A673 (cell line): Measurements from ENCODE around the gene ABCB6. TPM values are rescaled to one million over a fixed set of nuclear protein-coding genes. Genes with fewer than 3 reads are reported as not detected.

ENCODE experiments used
- BruUV-seq: library from RNA; stranded (reverse); fragments of 400-500 nt; replicated peaks from 2 replicates; lab custom pipeline; 2021; lab: Mats Ljungman, UMichigan
- CTCF ChIA-PET: fragments of 300-600 bp; sonication (Branson Sonifier 250); formaldehyde crosslinking; loops from one replicate; lab custom pipeline; 2022; ENCODE audit warnings: antibody characterized with exemption; lab: Charles Lee
- POLR2A ChIA-PET: fragments of 300-600 bp; sonication (Branson Sonifier 250); formaldehyde crosslinking; loops from one replicate; lab custom pipeline; 2022; ENCODE audit warnings: antibody characterized with exemption; ENCODE audit not compliant: low non-redundant PET; lab: Charles Lee
- DNase-seq: peaks from one replicate; pipeline ENCODE4 v3.0.0-alpha.2; 2015; ENCODE audit warnings: low spot score
- H3K27ac ChIP-seq: fragments of 200-600 bp; sonication (generic); 2 replicates; pipeline ENCODE4 v1.5.1; 2016; ENCODE audit warnings: mixed run types, low read depth, mild to moderate bottlenecking, mixed read lengths, antibody characterized with exemption, low read length; ENCODE audit not compliant: poor library complexity, severe bottlenecking
- H3K27me3 ChIP-seq: fragments of 200-600 bp; sonication (generic); replicated peaks from 2 replicates; pipeline ENCODE4 v1.6.1; 2017; ENCODE audit warnings: mixed run types, low read depth, mild to moderate bottlenecking, mixed read lengths, antibody characterized with exemption, low read length; ENCODE audit not compliant: insufficient read depth, poor library complexity
- H3K36me3 ChIP-seq: fragments of 200-600 bp; sonication (generic); 2 replicates; pipeline ENCODE4 v1.6.1; 2016; ENCODE audit warnings: mixed run types, mild to moderate bottlenecking, mixed read lengths, antibody characterized with exemption, low read length; ENCODE audit not compliant: insufficient read depth, poor library complexity, severe bottlenecking
- H3K4me1 ChIP-seq: fragments of 200-600 bp; sonication (generic); 2 replicates; pipeline ENCODE4 v1.6.1; 2017; ENCODE audit warnings: mixed run types, mild to moderate bottlenecking, mixed read lengths, antibody characterized with exemption, low read length; ENCODE audit not compliant: insufficient read depth, poor library complexity, severe bottlenecking
- H3K4me3 ChIP-seq: fragments of 200-600 bp; sonication (generic); 2 replicates; pipeline ENCODE4 v1.5.1; 2016; ENCODE audit warnings: low read depth, mixed run types, mild to moderate bottlenecking, mixed read lengths, low read length; ENCODE audit not compliant: poor library complexity, severe bottlenecking
- H3K9me3 ChIP-seq: fragments of 200-600 bp; sonication (generic); 2 replicates; pipeline ENCODE4 v1.6.1; 2016; ENCODE audit warnings: mixed run types, low read depth, mild to moderate bottlenecking, mixed read lengths, antibody characterized with exemption, low read length; ENCODE audit not compliant: poor library complexity, severe bottlenecking
- EZH2 ChIP-seq: fragments of 200-600 bp; sonication (generic); IDR thresholded peaks from 2 replicates; pipeline ENCODE4 v1.6.1; 2017; ENCODE audit warnings: borderline replicate concordance, low read depth, mild to moderate bottlenecking, mixed read lengths, antibody characterized with exemption, low read length; ENCODE audit not compliant: poor library complexity, severe bottlenecking
- intact Hi-C: fragments of 100-400 bp; cut with micrococcal nuclease; formaldehyde crosslinking; loops from one replicate; pipeline ENCODE4 v1.10.0; 2022; ENCODE audit not compliant: unreplicated experiment
- total RNA-seq: library from RNA; stranded (reverse); gene quantifications from 2 replicates; pipeline ENCODE4 v1.2.3, GENCODE V29; 2021
- TF ChIP-seq, protein P1 (sequence below): fragments of 300-800, 200-600 bp; sonication (generic); conservative IDR thresholded peaks from 2 replicates; pipeline ENCODE4 v1.5.1; 2017; ENCODE audit warnings: low read depth, mild to moderate bottlenecking, antibody characterized with exemption, low read length, moderate library complexity, mixed read lengths

The ABCB6 gene
- total RNA-seq, 1 experiment from 2014 or later = 101 TPM

DNA sequence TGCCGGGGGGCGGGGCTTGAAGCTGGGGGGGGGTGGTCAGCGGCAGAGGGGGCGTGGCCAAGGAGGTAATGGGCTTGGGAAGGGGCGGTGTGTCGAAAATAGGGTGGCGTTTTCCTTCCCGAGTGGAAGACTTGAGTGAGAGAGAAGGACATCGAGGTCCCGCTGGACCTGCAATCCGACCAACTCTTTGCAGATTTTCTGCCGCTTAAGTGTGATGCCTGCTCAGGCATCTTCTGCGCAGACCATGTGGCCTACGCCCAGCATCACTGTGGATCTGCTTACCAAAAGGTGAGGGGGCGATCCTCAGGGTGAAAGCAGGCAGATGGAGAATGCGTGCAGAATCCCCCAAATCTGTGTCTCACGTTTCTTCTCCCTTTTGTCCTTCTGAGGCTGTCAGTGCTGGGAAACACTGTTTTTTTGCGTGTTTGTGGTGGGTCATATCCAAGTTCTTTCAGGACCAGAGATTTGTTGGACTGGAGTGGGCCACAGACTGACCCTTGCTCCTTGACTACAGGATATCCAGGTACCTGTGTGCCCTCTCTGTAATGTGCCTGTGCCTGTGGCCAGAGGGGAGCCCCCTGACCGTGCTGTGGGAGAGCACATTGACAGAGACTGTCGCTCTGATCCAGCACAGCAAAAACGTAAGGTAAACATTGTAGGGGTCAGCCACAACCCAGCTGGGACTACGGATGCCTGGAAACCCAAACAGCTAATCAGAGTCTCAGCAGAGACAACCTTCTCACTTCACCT is 11.4 kb downstream of the ABCB6 start:
- H3K4me3 ChIP-seq = peak overlapping the region; percentile 75
- BruUV-seq = TSS peak; percentile 84
- H3K36me3 ChIP-seq = peaks cover 29% of the 10 kb centered on the region
- no peaks in the 10 kb centered on the region for H3K27me3 ChIP-seq
- no peaks in the 10 kb centered on the region for H3K9me3 ChIP-seq
- TF ChIP-seq EZH2 = no peak
- ChIA-PET POLR2A (interaction anchor here (0.6 kb wide), 1 partner anchor 181 kb away, joined by 3 read pairs; no protein-coding TSS in a partner anchor), CTCF (interaction anchor here (0.6 to 0.9 kb wide), 3 partner anchors 31 to 303 kb away, joined by 3 to 4 read pairs (median 4); partner anchors contain the start of gene CNPPD1)
- H3K27ac ChIP-seq = peak overlapping the region; percentile 78
- DNase-seq = no peak
- intact Hi-C loops = no loop called here
- H3K4me1 ChIP-seq = peaks cover 15% of the 10 kb centered on the region

GRCh38 chr2:219206328-219207133 is 12.2 kb downstream of the ABCB6 start, which contains the start of gene ZFAND2B:
TSS of gene ZFAND2B (plus strand) at chr2:219206782. CDS start at chr2:219206988, 206 bp downstream.
- H3K4me1 ChIP-seq = peaks cover 15% of the 10 kb centered on the region
- H3K27ac ChIP-seq = peak within 1 kb of the TSS; percentile 78
- H3K36me3 ChIP-seq = peaks cover 29% of the 10 kb centered on the region
- intact Hi-C loops = no loop called here
- CTCF ChIA-PET = interaction anchor here (0.6 to 0.9 kb wide), 4 partner anchors 31 to 303 kb away, joined by 3 to 4 read pairs (median 4); partner anchors contain the start of gene CNPPD1
- peak within 1 kb of the TSS; percentile 75 for H3K4me3 ChIP-seq
- no peaks in the 10 kb centered on the region for H3K27me3 ChIP-seq
- no peaks in the 10 kb centered on the region for H3K9me3 ChIP-seq
- peak; percentile 96 for DNase-seq
- no peak for TF ChIP-seq EZH2
- TF ChIP-seq, protein P1, sequence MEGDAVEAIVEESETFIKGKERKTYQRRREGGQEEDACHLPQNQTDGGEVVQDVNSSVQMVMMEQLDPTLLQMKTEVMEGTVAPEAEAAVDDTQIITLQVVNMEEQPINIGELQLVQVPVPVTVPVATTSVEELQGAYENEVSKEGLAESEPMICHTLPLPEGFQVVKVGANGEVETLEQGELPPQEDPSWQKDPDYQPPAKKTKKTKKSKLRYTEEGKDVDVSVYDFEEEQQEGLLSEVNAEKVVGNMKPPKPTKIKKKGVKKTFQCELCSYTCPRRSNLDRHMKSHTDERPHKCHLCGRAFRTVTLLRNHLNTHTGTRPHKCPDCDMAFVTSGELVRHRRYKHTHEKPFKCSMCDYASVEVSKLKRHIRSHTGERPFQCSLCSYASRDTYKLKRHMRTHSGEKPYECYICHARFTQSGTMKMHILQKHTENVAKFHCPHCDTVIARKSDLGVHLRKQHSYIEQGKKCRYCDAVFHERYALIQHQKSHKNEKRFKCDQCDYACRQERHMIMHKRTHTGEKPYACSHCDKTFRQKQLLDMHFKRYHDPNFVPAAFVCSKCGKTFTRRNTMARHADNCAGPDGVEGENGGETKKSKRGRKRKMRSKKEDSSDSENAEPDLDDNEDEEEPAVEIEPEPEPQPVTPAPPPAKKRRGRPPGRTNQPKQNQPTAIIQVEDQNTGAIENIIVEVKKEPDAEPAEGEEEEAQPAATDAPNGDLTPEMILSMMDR = no peak
- no TSS peak for BruUV-seq
- POLR2A ChIA-PET = interaction anchor here (0.6 kb wide), 1 partner anchor 33 kb away, joined by 3 read pairs; no protein-coding TSS in a partner anchor

GRCh38 chr2:219205981-219206327 is 12.8 kb downstream of the ABCB6 start:
- no peak for TF ChIP-seq EZH2
- TF ChIP-seq, protein P1 = no peak
- ChIA-PET POLR2A (interaction anchor here (0.6 kb wide), 1 partner anchor 32 kb away, joined by 3 read pairs; no protein-coding TSS in a partner anchor), CTCF (interaction anchor here (0.9 kb wide), 1 partner anchor 39 kb away, joined by 3 read pairs; no protein-coding TSS in a partner anchor)
- no peak for DNase-seq
- Histone ChIP-seq H3K9me3 (no peaks in the 10 kb centered on the region), H3K4me3 (peak overlapping the region; percentile 75), H3K27ac (peak overlapping the region; percentile 78), H3K36me3 (peaks cover 24% of the 10 kb centered on the region), H3K27me3 (no peaks in the 10 kb centered on the region), H3K4me1 (peaks cover 15% of the 10 kb centered on the region)
- no TSS peak for BruUV-seq
- intact Hi-C loops = no loop called here
